ENCODE data around the gene SWAP70.
A peak's percentile ranks its signal among the peaks of the same experiment; 100 is the strongest.

Gene SWAP70

GRCh38 chr11:9717719-9718118 is 53.8 kb downstream of the SWAP70 start:
- Histone ChIP-seq H3K14ac (ENCODE audit: low read length) (no peak overlapping the region), H3K23ac (ENCODE audit: low read length) (no peak overlapping the region), H2AFZ (ENCODE audit: insufficient read depth, low read length, poor library complexity) (no peak overlapping the region), H2BK120ac (ENCODE audit: insufficient read depth, low read length, poor library complexity) (no peak overlapping the region), H4K12ac (ENCODE audit: low read depth, low read length) (no peak overlapping the region), H3K27ac (ENCODE audit: low read depth, low read length) (no peak overlapping the region), H3K36me3 (ENCODE audit: control insufficient read depth in 1 of 2, insufficient read depth in 2 of 2, low read length in 2 of 2) (peaks cover 3 to 17% of the 10 kb centered on the region in 2 experiments), H3K9me3 (ENCODE audit: insufficient read depth, low read depth, low read length) (peaks cover 2% of the 10 kb centered on the region), H3K4me2 (ENCODE audit: low read length) (no peak overlapping the region), H3K9ac (ENCODE audit: low read length) (no peak overlapping the region), H2BK12ac (ENCODE audit: low read length) (no peak overlapping the region), H3K4ac (ENCODE audit: low read depth, low read length) (no peak overlapping the region), H3K4me1 (ENCODE audit: control insufficient read depth in 1 of 2, insufficient read depth in 2 of 2, low read length in 2 of 2) (no peaks in the 10 kb centered on the region), H3K79me2 (ENCODE audit: control insufficient read depth, insufficient read depth, low read length, poor library complexity) (peaks cover 1% of the 10 kb centered on the region), H4K91ac (ENCODE audit: low read depth, low read length) (no peak overlapping the region), H4K8ac (ENCODE audit: low read depth, low read length) (no peak overlapping the region), H3K27me3 (ENCODE audit: insufficient read depth, low read length) (no peaks in the 10 kb centered on the region), H2BK5ac (ENCODE audit: low read depth, low read length, poor library complexity) (no peak overlapping the region), H2AK5ac (ENCODE audit: low read length) (no peak overlapping the region), H3K79me1 (ENCODE audit: low read length) (no peaks in the 10 kb centered on the region), H3K18ac (ENCODE audit: low read length) (no peak overlapping the region), H3K4me3 (ENCODE audit: low read depth, low read length) (no peak overlapping the region)
- no CpG with 5 or more reads among the region's 2 CpGs for WGBS (ENCODE audit: extremely low coverage, insufficient coverage, insufficient read length)
- DNase-seq, result peak in 1 of 2 donors; percentile 49

- H3K27ac ChIP-seq (ENCODE audit: low read depth, low read length), result no peak overlapping the region
- no peak overlapping the region for H4K8ac ChIP-seq (ENCODE audit: low read depth, low read length)
- no peak overlapping the region for H2BK5ac ChIP-seq (ENCODE audit: low read depth, low read length, poor library complexity)
- no peak overlapping the region for H3K4me2 ChIP-seq (ENCODE audit: low read length)
- no peaks in the 10 kb centered on the region for H3K27me3 ChIP-seq (ENCODE audit: insufficient read depth, low read length)
- H3K79me1 ChIP-seq (ENCODE audit: low read length), result no peaks in the 10 kb centered on the region
- no peak overlapping the region for H3K9ac ChIP-seq (ENCODE audit: low read length)
- DNase-seq, result no peak
- peaks cover 3 to 17% of the 10 kb centered on the region in 2 experiments for H3K36me3 ChIP-seq (ENCODE audit: control insufficient read depth in 1 of 2, insufficient read depth in 2 of 2, low read length in 2 of 2)
- H4K12ac ChIP-seq (ENCODE audit: low read depth, low read length), result no peak overlapping the region
- no peak overlapping the region for H2BK120ac ChIP-seq (ENCODE audit: insufficient read depth, low read length, poor library complexity)
- H3K79me2 ChIP-seq (ENCODE audit: control insufficient read depth, insufficient read depth, low read length, poor library complexity), result peaks cover 1% of the 10 kb centered on the region
- no peak overlapping the region for H3K14ac ChIP-seq (ENCODE audit: low read length)
- no peaks in the 10 kb centered on the region for H3K4me1 ChIP-seq (ENCODE audit: control insufficient read depth in 1 of 2, insufficient read depth in 2 of 2, low read length in 2 of 2)
- H3K9me3 ChIP-seq (ENCODE audit: insufficient read depth, low read depth, low read length), result peaks cover 2% of the 10 kb centered on the region
- no peak overlapping the region for H4K91ac ChIP-seq (ENCODE audit: low read depth, low read length)
- no peak overlapping the region for H2AFZ ChIP-seq (ENCODE audit: insufficient read depth, low read length, poor library complexity)
- H3K23ac ChIP-seq (ENCODE audit: low read length), result no peak overlapping the region
- no peak overlapping the region for H2AK5ac ChIP-seq (ENCODE audit: low read length)
- no peak overlapping the region for H2BK12ac ChIP-seq (ENCODE audit: low read length)
- H3K4ac ChIP-seq (ENCODE audit: low read depth, low read length), result no peak overlapping the region
- no peak overlapping the region for H3K4me3 ChIP-seq (ENCODE audit: low read depth, low read length)
- no peak overlapping the region for H3K18ac ChIP-seq (ENCODE audit: low read length)
Measured at GRCh38 chr11:9718147-9718546, 54.3 kb downstream of the SWAP70 start.

- no peak overlapping the region for H4K12ac ChIP-seq (ENCODE audit: low read depth, low read length)
- no peak overlapping the region for H3K4me2 ChIP-seq (ENCODE audit: low read length)
- no peak overlapping the region for H2AK5ac ChIP-seq (ENCODE audit: low read length)
- no peak overlapping the region for H3K18ac ChIP-seq (ENCODE audit: low read length)
- H2BK120ac ChIP-seq (ENCODE audit: insufficient read depth, low read length, poor library complexity), result no peak overlapping the region
- no CpG with 5 or more reads among the region's 4 CpGs for WGBS (ENCODE audit: extremely low coverage, insufficient coverage, insufficient read length)
- no peak overlapping the region for H2BK5ac ChIP-seq (ENCODE audit: low read depth, low read length, poor library complexity)
- peaks cover 2% of the 10 kb centered on the region for H3K9me3 ChIP-seq (ENCODE audit: insufficient read depth, low read depth, low read length)
- H3K4me3 ChIP-seq (ENCODE audit: low read depth, low read length), result no peak overlapping the region
- peaks cover 3 to 14% of the 10 kb centered on the region in 2 experiments for H3K36me3 ChIP-seq (ENCODE audit: control insufficient read depth in 1 of 2, insufficient read depth in 2 of 2, low read length in 2 of 2)
- no peak overlapping the region for H2AFZ ChIP-seq (ENCODE audit: insufficient read depth, low read length, poor library complexity)
- H3K4ac ChIP-seq (ENCODE audit: low read depth, low read length), result no peak overlapping the region
- H3K27me3 ChIP-seq (ENCODE audit: insufficient read depth, low read length), result no peaks in the 10 kb centered on the region
- H2BK12ac ChIP-seq (ENCODE audit: low read length), result no peak overlapping the region
- H3K79me1 ChIP-seq (ENCODE audit: low read length), result no peaks in the 10 kb centered on the region
- H3K23ac ChIP-seq (ENCODE audit: low read length), result no peak overlapping the region
- no peak overlapping the region for H3K27ac ChIP-seq (ENCODE audit: low read depth, low read length)
- no peak overlapping the region for H4K8ac ChIP-seq (ENCODE audit: low read depth, low read length)
- H4K91ac ChIP-seq (ENCODE audit: low read depth, low read length), result no peak overlapping the region
- no peak overlapping the region for H3K9ac ChIP-seq (ENCODE audit: low read length)
- H3K14ac ChIP-seq (ENCODE audit: low read length), result no peak overlapping the region
- peaks cover 1% of the 10 kb centered on the region for H3K79me2 ChIP-seq (ENCODE audit: control insufficient read depth, insufficient read depth, low read length, poor library complexity)
- H3K4me1 ChIP-seq (ENCODE audit: control insufficient read depth in 1 of 2, insufficient read depth in 2 of 2, low read length in 2 of 2), result no peaks in the 10 kb centered on the region
- no peak for DNase-seq
Measured at GRCh38 chr11:9719566-9720289, 55.9 kb downstream of the SWAP70 start.

GRCh38 chr11:9720290-9720630 is 56.4 kb downstream of the SWAP70 start:
- H3K36me3 ChIP-seq (ENCODE audit: control insufficient read depth in 1 of 2, insufficient read depth in 2 of 2, low read length in 2 of 2), result peaks cover 2 to 14% of the 10 kb centered on the region in 2 experiments
- H4K91ac ChIP-seq (ENCODE audit: low read depth, low read length), result no peak overlapping the region
- H3K9ac ChIP-seq (ENCODE audit: low read length), result no peak overlapping the region
- WGBS (ENCODE audit: extremely low coverage, insufficient coverage, insufficient read length), result no CpG with 5 or more reads among the region's 5 CpGs
- H3K4me2 ChIP-seq (ENCODE audit: low read length), result no peak overlapping the region
- no peaks in the 10 kb centered on the region for H3K4me1 ChIP-seq (ENCODE audit: control insufficient read depth in 1 of 2, insufficient read depth in 2 of 2, low read length in 2 of 2)
- H4K12ac ChIP-seq (ENCODE audit: low read depth, low read length), result no peak overlapping the region
- no peak overlapping the region for H3K4ac ChIP-seq (ENCODE audit: low read depth, low read length)
- no peak overlapping the region for H3K4me3 ChIP-seq (ENCODE audit: low read depth, low read length)
- no peak overlapping the region for H2BK5ac ChIP-seq (ENCODE audit: low read depth, low read length, poor library complexity)
- no peak overlapping the region for H2BK120ac ChIP-seq (ENCODE audit: insufficient read depth, low read length, poor library complexity)
- H3K9me3 ChIP-seq (ENCODE audit: insufficient read depth, low read depth, low read length), result peaks cover 2% of the 10 kb centered on the region
- no peak for DNase-seq
- H3K18ac ChIP-seq (ENCODE audit: low read length), result no peak overlapping the region
- H2BK12ac ChIP-seq (ENCODE audit: low read length), result no peak overlapping the region
- no peaks in the 10 kb centered on the region for H3K79me1 ChIP-seq (ENCODE audit: low read length)
- no peaks in the 10 kb centered on the region for H3K27me3 ChIP-seq (ENCODE audit: insufficient read depth, low read length)
- no peak overlapping the region for H2AK5ac ChIP-seq (ENCODE audit: low read length)
- no peak overlapping the region for H3K23ac ChIP-seq (ENCODE audit: low read length)
- H3K14ac ChIP-seq (ENCODE audit: low read length), result no peak overlapping the region
- no peak overlapping the region for H3K27ac ChIP-seq (ENCODE audit: low read depth, low read length)
- H3K79me2 ChIP-seq (ENCODE audit: control insufficient read depth, insufficient read depth, low read length, poor library complexity), result peaks cover 1% of the 10 kb centered on the region
- no peak overlapping the region for H4K8ac ChIP-seq (ENCODE audit: low read depth, low read length)
- H2AFZ ChIP-seq (ENCODE audit: insufficient read depth, low read length, poor library complexity), result no peak overlapping the region
